ENCODE data around the gene PGRMC1. TPM values are rescaled to one million over a fixed set of nuclear protein-coding genes. Genes with fewer than 3 reads are reported as not detected.
"Not testable (repeated sequence)": the region's sequence is repeated elsewhere in the genome, so short reads cannot be mapped to it uniquely, and the experiment has no call there.

Gene PGRMC1
- total RNA-seq, 1 donor from 2014 or later = 246 TPM

- H3K4me1 Mint-ChIP-seq = no peaks in the 10 kb centered on the region
Observed at GRCh38 chrX:119194621-119195020, 41.5 kb upstream of the PGRMC1 start.

GRCh38 chrX:119201570-119201969, 34.5 kb upstream of the PGRMC1 start:
- H3K36me3 ChIP-seq = no peaks in the 10 kb centered on the region
- no peak for DNase-seq (ENCODE audit: low spot score)
- Mint-ChIP-seq H3K4me1 (no peaks in the 10 kb centered on the region), H3K4me3 (no peak overlapping the region), H3K36me3 (no peaks in the 10 kb centered on the region), H3K27me3 (ENCODE audit: insufficient read depth, low read depth) (peaks cover 4% of the 10 kb centered on the region), H3K27ac (no peak overlapping the region), H3K9me3 (peaks cover 12% of the 10 kb centered on the region)
- H3F3A ChIP-seq (ENCODE audit: low read depth) = no peaks in the 10 kb centered on the region
- TF ChIP-seq CTCF (IDR thresholded peaks at IDR 0.05) (no peak), EZH2 (IDR thresholded peaks at IDR 0.05) (no peak), EZH2phosphoT487 (IDR thresholded peaks at IDR 0.05) (no peak)
- H3K27me3 ChIP-seq = no peaks in the 10 kb centered on the region
- no peak overlapping the region for H3K9ac ChIP-seq
- H3K4me3 ChIP-seq = no peak overlapping the region
- H3K79me2 ChIP-seq (ENCODE audit: low read depth) = no peaks in the 10 kb centered on the region
- H3K4me1 ChIP-seq = no peaks in the 10 kb centered on the region
- no peak overlapping the region for H2AFZ ChIP-seq (replicated peaks)
- no peaks in the 10 kb centered on the region for H4K20me1 ChIP-seq (ENCODE audit: low read depth)
- H3K4me2 ChIP-seq = no peak overlapping the region
- H3K27ac ChIP-seq = no peak overlapping the region
- H3K9me3 ChIP-seq (ENCODE audit: low read depth) = no peaks in the 10 kb centered on the region

More at GRCh38 chrX:119194621-119195020, 41.5 kb upstream of the PGRMC1 start:
- H3K4me1 ChIP-seq = no peaks in the 10 kb centered on the region
- no peaks in the 10 kb centered on the region for H4K20me1 ChIP-seq (ENCODE audit: low read depth)
- no peak overlapping the region for H3K9ac ChIP-seq
- H3K4me2 ChIP-seq = no peak overlapping the region
- no peak overlapping the region for H3K27ac Mint-ChIP-seq
- no peak overlapping the region for H3K4me3 ChIP-seq
- no peaks in the 10 kb centered on the region for H3K36me3 ChIP-seq
- TF ChIP-seq EZH2phosphoT487 (IDR thresholded peaks at IDR 0.05) = no peak
- peak; percentile 33 for TF ChIP-seq CTCF (IDR thresholded peaks at IDR 0.05)
- H3K27ac ChIP-seq = no peak overlapping the region
- no peaks in the 10 kb centered on the region for H3K27me3 ChIP-seq
- no peaks in the 10 kb centered on the region for H3K9me3 ChIP-seq (ENCODE audit: low read depth)
- no peaks in the 10 kb centered on the region for H3F3A ChIP-seq (ENCODE audit: low read depth)
- H3K4me3 Mint-ChIP-seq = no peak overlapping the region
- no peak overlapping the region for H2AFZ ChIP-seq (replicated peaks)
- no peaks in the 10 kb centered on the region for H3K79me2 ChIP-seq (ENCODE audit: low read depth)
- H3K27me3 Mint-ChIP-seq (ENCODE audit: insufficient read depth, low read depth) = peaks cover 2% of the 10 kb centered on the region
- no peaks in the 10 kb centered on the region for H3K36me3 Mint-ChIP-seq
- H3K9me3 Mint-ChIP-seq = no peaks in the 10 kb centered on the region
- DNase-seq (ENCODE audit: low spot score) = peak; percentile 2

DNA sequence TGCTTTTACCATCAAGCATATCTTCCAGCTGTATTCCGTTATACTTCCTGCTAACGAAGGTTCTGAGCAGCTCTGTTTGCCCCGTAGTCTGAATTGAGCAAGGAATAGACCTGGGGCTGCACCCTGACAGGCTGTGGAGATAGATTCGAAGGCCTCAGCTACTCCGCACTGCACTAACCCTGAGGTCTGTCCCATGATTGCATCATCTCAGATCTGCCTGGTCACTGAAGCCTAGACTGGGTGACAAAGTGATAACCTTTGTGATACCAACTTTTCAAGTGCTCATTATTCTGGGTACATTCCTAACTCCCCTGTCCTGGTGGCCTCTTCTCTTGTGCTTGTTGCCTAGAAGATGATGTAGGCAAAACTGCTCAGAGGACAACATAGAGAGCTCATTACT, 29.9 kb upstream of the PGRMC1 start:
- H3K27ac Mint-ChIP-seq = no peak overlapping the region
- peaks cover 4% of the 10 kb centered on the region for H3K27me3 Mint-ChIP-seq (ENCODE audit: insufficient read depth, low read depth)
- H2AFZ ChIP-seq (replicated peaks) = no peak overlapping the region

GRCh38 chrX:119207483-119207882, 28.6 kb upstream of the PGRMC1 start:
- not testable (repeated sequence) for H3K36me3 Mint-ChIP-seq; H3K4me1 Mint-ChIP-seq; DNase-seq (ENCODE audit: low spot score); H3K27ac Mint-ChIP-seq; H3K79me2 ChIP-seq (ENCODE audit: low read depth); H4K20me1 ChIP-seq (ENCODE audit: low read depth); H3F3A ChIP-seq (ENCODE audit: low read depth); H3K9me3 ChIP-seq (ENCODE audit: low read depth); H3K9ac ChIP-seq; H3K4me3 Mint-ChIP-seq; H2AFZ ChIP-seq (replicated peaks); H3K4me3 ChIP-seq; H3K27me3 Mint-ChIP-seq (ENCODE audit: insufficient read depth, low read depth); H3K36me3 ChIP-seq; H3K27ac ChIP-seq; H3K4me1 ChIP-seq; H3K27me3 ChIP-seq; H3K4me2 ChIP-seq
- H3K9me3 Mint-ChIP-seq = peaks cover 25% of the 10 kb centered on the region

More for the DNA sequence above, 29.9 kb upstream of the PGRMC1 start:
- no peak overlapping the region for H3K9ac ChIP-seq
- H3K4me1 Mint-ChIP-seq = no peaks in the 10 kb centered on the region
- peaks cover 29% of the 10 kb centered on the region for H3K9me3 Mint-ChIP-seq
- no peak for DNase-seq (ENCODE audit: low spot score)
- no peak overlapping the region for H3K4me3 Mint-ChIP-seq
- no peaks in the 10 kb centered on the region for H4K20me1 ChIP-seq (ENCODE audit: low read depth)
- H3K4me3 ChIP-seq = no peak overlapping the region
- H3K9me3 ChIP-seq (ENCODE audit: low read depth) = no peaks in the 10 kb centered on the region
- H3K27ac ChIP-seq = no peak overlapping the region
- TF ChIP-seq EZH2 (IDR thresholded peaks at IDR 0.05) = no peak
- H3K36me3 Mint-ChIP-seq = no peaks in the 10 kb centered on the region
- no peaks in the 10 kb centered on the region for H3K36me3 ChIP-seq
- H3K4me2 ChIP-seq = no peak overlapping the region
- no peaks in the 10 kb centered on the region for H3K4me1 ChIP-seq
- no peaks in the 10 kb centered on the region for H3F3A ChIP-seq (ENCODE audit: low read depth)
- H3K79me2 ChIP-seq (ENCODE audit: low read depth) = no peaks in the 10 kb centered on the region
- H3K27me3 ChIP-seq = no peaks in the 10 kb centered on the region
